Activated CD4-positive, alpha-beta memory T cell treated with anti-CD3 and anti-CD28 coated beads, Interleukin-2, amount 10 ng/mL, durations not matched to agents 7 days and 5 days (primary cell): Measurements from ENCODE around the gene ACLY. TPM values are rescaled to one million over a fixed set of nuclear protein-coding genes. Genes with fewer than 3 reads are reported as not detected.

Experiments used
- total RNA-seq, 2 experiments: library from RNA; stranded (reverse); gene quantifications; one replicate each; pipeline ENCODE4 v1.2.3, GENCODE V29; 2021

The ACLY gene
- total RNA-seq, 2 experiments from 2014 or later: 177 to 183 TPM

Other genes starting within 250 kb of the ACLY start
- gene EIF1, start 230.1 kb downstream of the ACLY start, total RNA-seq: 100 to 1,000 TPM; 933 to 950 TPM
- not detected for gene GAST, start 206.6 kb downstream of the ACLY start, total RNA-seq
- under 1 TPM; 0.05 TPM for gene HAP1, start 184.3 kb downstream of the ACLY start, total RNA-seq
- under 1 TPM; 0.35 to 0.45 TPM for gene JUP, start 132.2 kb downstream of the ACLY start, total RNA-seq
- gene P3H4, start 107.0 kb downstream of the ACLY start, total RNA-seq: 1 to 10 TPM; 1.8 to 1.9 TPM
- not detected for gene FKBP10, start 105.9 kb downstream of the ACLY start, total RNA-seq
- 10 to 100 TPM; 16.1 to 19.0 TPM for gene NT5C3B, start 82.7 kb downstream of the ACLY start, total RNA-seq
- not detected for gene KLHL10, start 81.1 kb downstream of the ACLY start, total RNA-seq
- gene KLHL11, start 53.5 kb downstream of the ACLY start, total RNA-seq: 10 to 100 TPM; 13.9 to 14.4 TPM
- gene ODAD4, start 11.7 kb upstream of the ACLY start, total RNA-seq: 1 to 10 TPM; 1.7 to 2.0 TPM
- gene CNP, start 47.8 kb upstream of the ACLY start, total RNA-seq: 10 to 100 TPM; 89.8 to 91.0 TPM
- gene DNAJC7, start 98.5 kb upstream of the ACLY start, total RNA-seq: 10 to 100 TPM; 88.7 to 95.1 TPM
- 10 to 100 TPM; 21.3 to 22.7 TPM for gene NKIRAS2, start 101.1 kb upstream of the ACLY start, total RNA-seq
- under 1 TPM in 1 of 2 experiments, not detected in 1; 0.05 TPM for gene C17orf113, start 131.7 kb upstream of the ACLY start, total RNA-seq
- gene ZNF385C, start 179.5 kb upstream of the ACLY start, total RNA-seq: not detected
- gene DHX58, start 193.8 kb upstream of the ACLY start, total RNA-seq: 10 to 100 TPM; 97.0 to 97.3 TPM
- 10 to 100 TPM; 25.7 to 26.7 TPM for gene KAT2A, start 202.4 kb upstream of the ACLY start, total RNA-seq
- under 1 TPM in 1 of 2 experiments, not detected in 1; 0.18 TPM for gene HSPB9, start 203.9 kb upstream of the ACLY start, total RNA-seq
- 10 to 100 TPM; 95.8 to 97.3 TPM for gene RAB5C, start 236.0 kb upstream of the ACLY start, total RNA-seq